Measurements from ENCODE around the gene GLS. TPM values are rescaled to one million over a fixed set of nuclear protein-coding genes. Genes with fewer than 3 reads are reported as not detected.

GLS gene
- total RNA-seq, 2 experiments from 2014 or later, result 209 to 210 TPM

GRCh38 chr2:190999949-191000665 lies 119.5 kb downstream of the GLS start:
- CTCF ChIA-PET, result interaction anchor here (0.7 to 1.0 kb wide), 3 partner anchors 16 to 52 kb away, joined by 3 read pairs; no protein-coding TSS in a partner anchor
- H3K27ac Mint-ChIP-seq, result no peak overlapping the region
- no peak for DNase-seq
- peaks cover 73% of the 10 kb centered on the region for H3K4me1 Mint-ChIP-seq (ENCODE audit: low read depth)
- H3K27me3 Mint-ChIP-seq, result no peaks in the 10 kb centered on the region
- no peak overlapping the region for H3K4me3 Mint-ChIP-seq
- peaks cover 30% of the 10 kb centered on the region for H3K9me3 Mint-ChIP-seq
- intact Hi-C loops (cut with micrococcal nuclease), result loop anchor here (5.0 kb wide), 1 partner anchor 32 kb away; no protein-coding TSS in a partner anchor
- POLR2A ChIA-PET, result interaction anchor here (0.9 to 1.6 kb wide), 2 partner anchors 12 to 14 kb away, joined by 3 to 5 read pairs; no protein-coding TSS in a partner anchor
- peaks cover 95% of the 10 kb centered on the region for H3K36me3 Mint-ChIP-seq

GRCh38 chr2:191001032-191001431 lies 120.4 kb downstream of the GLS start:
- POLR2A ChIA-PET, result interaction anchor here (0.9 to 1.6 kb wide), 2 partner anchors 11 to 13 kb away, joined by 3 to 5 read pairs; no protein-coding TSS in a partner anchor
- intact Hi-C loops (cut with micrococcal nuclease), result loop anchor here (1.0 kb wide), 1 partner anchor 11 kb away; no protein-coding TSS in a partner anchor
- no peak for DNase-seq
- Mint-ChIP-seq H3K36me3 (peaks cover 95% of the 10 kb centered on the region), H3K27ac (peak overlapping the region; percentile 64), H3K27me3 (no peaks in the 10 kb centered on the region), H3K4me3 (no peak overlapping the region), H3K4me1 (ENCODE audit: low read depth) (peaks cover 72% of the 10 kb centered on the region), H3K9me3 (peaks cover 22% of the 10 kb centered on the region)
- CTCF ChIA-PET, result interaction anchor here (0.7 to 0.9 kb wide), 2 partner anchors 15 to 19 kb away, joined by 3 read pairs; no protein-coding TSS in a partner anchor

GRCh38 chr2:191001624-191002023 lies 121.0 kb downstream of the GLS start:
- DNase-seq, result no peak

GRCh38 chr2:191003405-191004309 lies 123.0 kb downstream of the GLS start:
- H3K4me1 Mint-ChIP-seq (ENCODE audit: low read depth), result peaks cover 83% of the 10 kb centered on the region
- no peak overlapping the region for H3K4me3 Mint-ChIP-seq
- peaks cover 19% of the 10 kb centered on the region for H3K9me3 Mint-ChIP-seq
- peak overlapping the region; percentile 63 for H3K27ac Mint-ChIP-seq
- peaks cover 97% of the 10 kb centered on the region for H3K36me3 Mint-ChIP-seq
- ChIA-PET CTCF (no interaction called here), POLR2A (interaction anchor here (1.4 to 1.6 kb wide), 3 partner anchors 8 to 36 kb away, joined by 3 to 12 read pairs (median 4); no protein-coding TSS in a partner anchor)
- no peak for DNase-seq
- intact Hi-C loops (cut with micrococcal nuclease), result loop anchor here (2.0 kb wide), 1 partner anchor 21 kb away; no protein-coding TSS in a partner anchor
- no peaks in the 10 kb centered on the region for H3K27me3 Mint-ChIP-seq

More at GRCh38 chr2:191001624-191002023, 121.0 kb downstream of the GLS start:
- H3K27ac Mint-ChIP-seq, result peak overlapping the region; percentile 64
- POLR2A ChIA-PET, result interaction anchor here (1.6 kb wide), 1 partner anchor 11 kb away, joined by 5 read pairs; no protein-coding TSS in a partner anchor
- no peak overlapping the region for H3K4me3 Mint-ChIP-seq
- no peaks in the 10 kb centered on the region for H3K27me3 Mint-ChIP-seq
- intact Hi-C loops (cut with micrococcal nuclease), result loop anchor here (1.0 to 2.0 kb wide), 2 partner anchors 11 to 19 kb away; no protein-coding TSS in a partner anchor
- H3K9me3 Mint-ChIP-seq, result peaks cover 19% of the 10 kb centered on the region
- peaks cover 95% of the 10 kb centered on the region for H3K36me3 Mint-ChIP-seq
- H3K4me1 Mint-ChIP-seq (ENCODE audit: low read depth), result peaks cover 75% of the 10 kb centered on the region
- CTCF ChIA-PET, result no interaction called here

- Mint-ChIP-seq H3K27ac (peak overlapping the region; percentile 28), H3K4me1 (ENCODE audit: low read depth) (peaks cover 84% of the 10 kb centered on the region)
Measured at GRCh38 chr2:191006297-191006696, 125.7 kb downstream of the GLS start.

DNA sequence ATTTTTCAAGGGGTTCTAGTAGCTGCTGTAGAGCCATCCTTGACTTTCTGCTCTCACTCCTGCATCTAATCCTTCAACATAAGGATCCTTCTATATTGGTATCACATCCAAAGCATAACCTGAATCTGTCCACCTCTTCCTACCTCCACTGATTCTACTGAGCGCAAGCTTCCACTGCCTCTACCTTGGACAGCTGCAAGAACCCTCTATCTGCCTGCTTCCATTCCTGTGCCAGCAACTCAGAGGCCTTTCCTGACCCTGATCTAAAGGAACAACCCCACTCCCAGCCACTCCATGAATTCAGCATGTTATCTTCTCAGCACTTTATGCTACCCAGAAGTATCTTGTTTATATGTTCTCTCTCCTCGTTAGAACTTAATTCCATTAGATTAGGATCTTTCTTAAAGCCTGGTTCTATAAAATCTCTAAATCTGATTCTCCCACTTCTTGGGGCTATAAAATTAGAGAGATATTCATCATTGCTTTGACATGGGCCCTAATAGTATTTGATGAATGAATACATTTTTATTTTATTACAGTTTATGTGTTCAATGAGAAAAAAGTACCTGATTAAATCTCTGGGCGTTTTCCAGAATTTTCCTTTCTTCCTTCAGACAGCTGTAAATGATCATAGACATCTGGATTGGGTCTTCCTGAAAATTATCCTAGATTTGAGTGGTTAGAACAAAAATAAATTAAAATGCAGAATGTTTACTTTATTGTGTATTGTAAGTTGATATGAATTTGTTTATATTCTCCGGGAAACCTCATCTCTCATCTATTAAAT lies 126.6 kb downstream of the GLS start:
- Mint-ChIP-seq H3K27ac (peak overlapping the region; percentile 28), H3K9me3 (peaks cover 19% of the 10 kb centered on the region), H3K4me1 (ENCODE audit: low read depth) (peaks cover 80% of the 10 kb centered on the region), H3K27me3 (no peaks in the 10 kb centered on the region), H3K4me3 (no peak overlapping the region), H3K36me3 (peaks cover 80% of the 10 kb centered on the region)
- POLR2A ChIA-PET, result interaction anchor here (0.6 to 1.1 kb wide), 2 partner anchors 18 to 97 kb away, joined by 4 read pairs; no protein-coding TSS in a partner anchor
- DNase-seq, result no peak
- CTCF ChIA-PET, result interaction anchor here (0.7 kb wide), 1 partner anchor 44 kb away, joined by 3 read pairs; no protein-coding TSS in a partner anchor
- intact Hi-C loops (cut with micrococcal nuclease), result no loop called here

More at GRCh38 chr2:191006297-191006696, 125.7 kb downstream of the GLS start:
- H3K27me3 Mint-ChIP-seq, result no peaks in the 10 kb centered on the region
- intact Hi-C loops (cut with micrococcal nuclease), result no loop called here
- H3K9me3 Mint-ChIP-seq, result peaks cover 19% of the 10 kb centered on the region
- ChIA-PET POLR2A (interaction anchor here (0.6 to 0.9 kb wide), 2 partner anchors 38 to 96 kb away, joined by 4 read pairs; no protein-coding TSS in a partner anchor), CTCF (no interaction called here)
- peaks cover 89% of the 10 kb centered on the region for H3K36me3 Mint-ChIP-seq
- H3K4me3 Mint-ChIP-seq, result no peak overlapping the region
- no peak for DNase-seq

GRCh38 chr2:191008286-191008685 lies 127.7 kb downstream of the GLS start:
- Mint-ChIP-seq H3K4me3 (no peak overlapping the region), H3K36me3 (peaks cover 69% of the 10 kb centered on the region), H3K27me3 (no peaks in the 10 kb centered on the region), H3K27ac (peak overlapping the region; percentile 75), H3K4me1 (ENCODE audit: low read depth) (peaks cover 70% of the 10 kb centered on the region), H3K9me3 (peaks cover 18% of the 10 kb centered on the region)
- no peak for DNase-seq
- intact Hi-C loops (cut with micrococcal nuclease), result no loop called here
- ChIA-PET CTCF (interaction anchor here (1.0 kb wide), 1 partner anchor 21 kb away, joined by 6 read pairs; no protein-coding TSS in a partner anchor), POLR2A (interaction anchor here (1.1 kb wide), 1 partner anchor 19 kb away, joined by 4 read pairs; no protein-coding TSS in a partner anchor)

GRCh38 chr2:191009541-191010374 lies 129.1 kb downstream of the GLS start:
- intact Hi-C loops (cut with micrococcal nuclease), result loop anchor here (5.0 kb wide), 1 partner anchor 32 kb away; no protein-coding TSS in a partner anchor
- H3K27ac Mint-ChIP-seq, result peak overlapping the region; percentile 43
- peaks cover 3% of the 10 kb centered on the region for H3K9me3 Mint-ChIP-seq
- no peaks in the 10 kb centered on the region for H3K27me3 Mint-ChIP-seq
- H3K4me3 Mint-ChIP-seq, result peak overlapping the region; percentile 30
- DNase-seq, result no peak
- peaks cover 54% of the 10 kb centered on the region for H3K36me3 Mint-ChIP-seq
- POLR2A ChIA-PET, result interaction anchor here (2.6 kb wide), 1 partner anchor 11 kb away, joined by 15 read pairs; no protein-coding TSS in a partner anchor
- CTCF ChIA-PET, result no interaction called here
- H3K4me1 Mint-ChIP-seq (ENCODE audit: low read depth), result peaks cover 56% of the 10 kb centered on the region

DNA sequence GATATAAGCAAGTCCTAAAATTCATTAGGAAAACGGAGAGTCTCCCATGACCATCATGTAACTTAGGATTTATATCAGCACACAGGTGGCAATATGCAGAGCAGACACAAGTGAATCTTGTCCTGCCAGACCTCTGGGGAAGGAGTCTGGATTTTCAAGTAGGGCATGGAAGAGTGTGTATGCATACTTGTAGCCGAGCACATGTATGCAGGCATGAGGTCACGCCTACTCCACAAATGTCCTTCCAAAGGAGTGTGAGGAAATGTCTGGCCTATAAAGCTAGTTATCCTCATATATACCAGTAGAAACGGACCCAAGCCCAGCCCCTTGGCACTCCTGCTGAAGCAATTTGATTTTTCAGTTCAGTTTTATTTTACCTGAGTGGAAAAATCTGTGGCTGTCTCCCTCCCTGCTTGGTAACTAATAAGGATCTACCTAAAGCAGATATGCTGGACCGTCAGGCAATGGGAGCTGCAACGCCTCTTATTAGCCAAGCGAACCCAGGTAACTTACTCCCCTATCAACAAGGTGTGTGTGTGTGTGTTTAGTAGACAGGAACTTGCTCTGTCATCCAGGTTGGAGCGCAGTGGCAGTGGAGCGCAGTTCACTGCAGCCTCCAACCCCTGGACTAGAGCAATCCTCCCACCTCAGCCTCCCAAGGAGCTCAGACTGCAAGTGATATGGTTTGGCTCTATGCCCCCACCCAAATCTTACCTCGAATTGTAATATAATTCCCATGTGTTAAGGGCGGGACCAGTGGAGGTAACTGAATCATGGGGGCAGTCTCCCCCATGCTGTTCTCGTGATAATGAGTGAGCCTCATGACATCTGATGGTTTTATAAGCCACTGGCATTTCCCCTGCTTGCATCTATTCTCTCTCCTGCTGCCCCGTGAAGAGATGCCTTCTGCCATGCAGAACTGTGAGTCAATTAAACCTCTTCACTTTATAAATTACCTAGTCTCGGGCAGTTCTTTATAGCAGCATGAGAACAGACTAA lies 130.6 kb downstream of the GLS start:
- CTCF ChIA-PET, result interaction anchor here (1.1 to 2.0 kb wide), 6 partner anchors 15 to 145 kb away, joined by 3 to 6 read pairs (median 4); no protein-coding TSS in a partner anchor
- DNase-seq, result no peak
- Mint-ChIP-seq H3K27ac (no peak overlapping the region), H3K4me1 (ENCODE audit: low read depth) (peaks cover 44% of the 10 kb centered on the region), H3K9me3 (peaks cover 7% of the 10 kb centered on the region), H3K36me3 (peaks cover 43% of the 10 kb centered on the region), H3K4me3 (no peak overlapping the region), H3K27me3 (no peaks in the 10 kb centered on the region)
- POLR2A ChIA-PET, result interaction anchor here (2.0 to 4.4 kb wide), 5 partner anchors 9 to 129 kb away, joined by 5 to 31 read pairs (median 15); partner anchors contain the start of gene GLS
- intact Hi-C loops (cut with micrococcal nuclease), result loop anchor here (5.0 kb wide), 1 partner anchor 34 kb away; no protein-coding TSS in a partner anchor

Data from activated CD4-positive, alpha-beta memory T cell treated with anti-CD3 and anti-CD28 coated beads for 36 hours (primary cell).